Pulmonary artery endothelial cell (primary cell): ENCODE results near the gene POLQ. TPM values are rescaled to one million over a fixed set of nuclear protein-coding genes. Genes with fewer than 3 reads are reported as not detected.
"Not testable (repeated sequence)": the region's sequence is repeated elsewhere in the genome, so short reads cannot be mapped to it uniquely, and the experiment has no call there.

Experiments
- DNase-seq: peaks from one replicate; pipeline ENCODE4 v3.0.0-alpha.2; 2011; ENCODE audit warnings: low read depth, low spot score
- total RNA-seq: library from RNA; depleted of rRNA; stranded (reverse); fragments of >200 nt; gene quantifications from 2 replicates; pipeline ENCODE4 v1.2.3, GENCODE V29; 2014

The POLQ gene
- total RNA-seq, 1 donor from 2014 or later: 5.9 TPM

- DNase-seq: no peak
Measured at GRCh38 chr3:121430664-121431215, 115.0 kb downstream of the POLQ start.

DNA sequence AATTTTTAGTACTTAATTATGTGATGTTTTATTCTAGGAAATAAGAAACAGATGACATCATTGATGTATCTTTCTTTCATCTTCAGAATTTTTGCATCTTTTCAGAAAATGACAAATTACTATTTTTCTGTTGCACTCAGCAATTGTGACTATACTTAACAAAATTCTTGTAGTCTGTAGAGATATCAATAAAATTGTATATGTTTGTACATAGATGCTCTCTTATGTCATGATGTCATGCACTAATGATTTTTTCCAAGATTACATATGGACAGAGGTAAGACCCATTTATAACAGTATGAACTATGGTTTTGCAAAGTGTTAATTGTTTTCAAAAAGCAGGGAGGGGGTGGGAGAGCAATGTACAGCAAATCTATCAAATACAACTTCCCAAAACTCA lies 121.2 kb downstream of the POLQ start:
- DNase-seq: no peak

DNA sequence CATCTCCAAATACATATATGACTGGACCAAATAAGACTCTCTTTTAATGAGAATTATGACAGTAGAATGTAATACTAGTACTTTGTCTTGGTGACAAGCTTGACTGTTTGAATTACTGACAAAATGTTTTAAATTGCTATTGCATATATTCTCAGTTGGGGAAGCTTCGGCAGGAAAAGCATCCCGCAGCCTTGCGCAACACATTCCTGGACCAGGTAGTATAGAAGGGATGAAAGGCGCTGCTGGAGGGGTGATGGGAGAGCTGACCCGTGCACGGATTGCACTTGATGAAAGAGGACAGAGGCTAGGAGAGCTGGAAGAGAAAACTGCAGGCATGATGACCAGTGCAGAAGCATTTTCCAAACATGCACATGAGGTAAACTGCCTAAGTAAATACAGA lies 127.6 kb downstream of the POLQ start:
- DNase-seq: no peak

DNA sequence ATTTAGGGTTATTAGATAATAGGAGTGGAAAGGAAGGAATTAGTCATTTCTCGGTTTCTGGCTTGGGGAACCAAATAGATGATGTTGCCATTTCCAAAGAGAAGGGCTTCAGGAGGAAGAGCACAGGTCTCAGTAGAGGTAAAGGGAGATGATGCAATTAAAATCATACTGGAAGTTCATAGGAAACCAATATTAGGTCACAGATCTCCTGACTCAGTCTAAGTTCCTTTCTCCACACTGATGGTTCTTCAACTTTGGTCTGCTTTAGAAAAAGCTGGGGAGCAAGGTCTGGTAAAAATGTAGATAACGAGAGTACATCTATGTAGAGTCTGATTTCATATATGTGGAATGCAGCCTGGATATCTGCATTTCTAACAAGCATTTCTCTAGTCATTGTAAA lies 130.9 kb downstream of the POLQ start:
- DNase-seq: no peak

DNA sequence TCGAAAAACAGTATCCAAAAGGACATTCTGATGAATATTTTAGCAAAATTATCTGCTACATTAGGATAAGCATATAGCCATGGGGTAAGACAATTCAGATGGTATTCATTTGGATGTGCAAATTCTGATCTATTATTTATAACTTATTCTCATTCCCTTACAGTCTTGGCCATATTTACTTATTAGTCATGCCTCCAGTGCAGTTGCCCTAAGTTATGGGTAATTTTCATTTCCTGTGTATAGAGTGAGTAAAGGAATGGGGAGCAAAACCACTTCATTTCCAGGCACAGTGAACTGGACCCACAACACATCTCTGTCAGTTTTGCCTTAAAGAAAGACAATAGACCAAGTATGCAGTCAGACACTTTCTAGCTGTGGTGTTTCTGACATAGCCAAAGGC lies 134.3 kb downstream of the POLQ start:
- DNase-seq: no peak

DNA sequence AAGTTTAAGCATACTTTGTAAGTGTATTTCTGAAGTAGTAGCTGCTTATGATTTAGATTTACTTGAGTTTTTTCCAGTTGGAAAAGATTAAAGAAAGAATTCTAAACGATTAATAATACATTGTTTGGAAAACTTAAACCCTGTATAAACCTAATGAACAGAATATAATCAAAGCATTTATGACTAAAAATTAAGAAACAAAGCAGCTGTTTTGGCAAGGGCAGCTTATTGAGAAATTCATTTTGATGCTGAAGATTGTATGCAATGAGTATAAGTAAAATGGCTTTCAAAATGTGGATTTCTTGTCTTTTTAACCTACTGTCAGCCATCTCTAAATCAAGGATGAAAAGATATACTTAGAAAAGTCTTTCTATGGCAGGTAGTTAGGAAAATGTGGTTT lies 140.2 kb downstream of the POLQ start:
- DNase-seq: no peak

DNA sequence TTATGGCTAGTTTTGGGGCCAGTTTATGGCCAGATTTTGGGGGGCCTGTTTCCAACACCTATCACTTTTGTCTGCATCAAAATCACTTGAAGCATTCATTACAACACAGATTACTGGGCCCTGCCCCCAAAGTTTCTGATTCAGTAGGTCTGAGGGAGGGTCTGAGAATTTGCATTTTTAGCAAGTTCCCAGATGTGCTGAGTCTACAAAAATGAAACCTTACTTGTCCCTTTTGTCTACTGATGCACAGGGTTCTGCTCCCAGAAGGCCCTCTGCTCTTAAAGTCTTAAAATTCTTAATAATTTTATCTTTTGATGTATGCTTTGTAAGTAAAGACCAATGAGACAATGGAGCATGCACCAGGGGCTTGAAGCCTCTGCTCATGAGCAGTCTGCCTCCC lies 146.0 kb downstream of the POLQ start:
- no peak for DNase-seq

DNA sequence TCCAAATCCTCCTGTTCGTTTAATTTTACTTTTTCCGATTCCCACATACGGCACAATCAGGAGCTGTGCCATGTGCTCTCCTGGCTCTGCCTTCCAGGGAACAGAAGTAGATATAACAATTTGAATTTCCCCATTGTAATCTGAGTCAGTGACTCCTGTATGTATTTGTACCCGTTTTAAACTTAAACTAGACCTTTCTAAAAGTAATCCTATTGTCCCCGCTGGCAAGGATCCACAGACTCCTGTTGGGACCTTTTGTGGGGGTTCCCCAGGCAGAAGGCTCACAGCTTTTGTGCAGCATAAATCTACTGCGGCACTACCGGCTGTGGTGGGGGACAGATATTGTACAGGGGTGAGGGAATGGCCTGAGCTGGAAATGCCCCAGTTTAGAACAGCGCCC lies 147.7 kb downstream of the POLQ start:
- DNase-seq: not testable (repeated sequence)

DNA sequence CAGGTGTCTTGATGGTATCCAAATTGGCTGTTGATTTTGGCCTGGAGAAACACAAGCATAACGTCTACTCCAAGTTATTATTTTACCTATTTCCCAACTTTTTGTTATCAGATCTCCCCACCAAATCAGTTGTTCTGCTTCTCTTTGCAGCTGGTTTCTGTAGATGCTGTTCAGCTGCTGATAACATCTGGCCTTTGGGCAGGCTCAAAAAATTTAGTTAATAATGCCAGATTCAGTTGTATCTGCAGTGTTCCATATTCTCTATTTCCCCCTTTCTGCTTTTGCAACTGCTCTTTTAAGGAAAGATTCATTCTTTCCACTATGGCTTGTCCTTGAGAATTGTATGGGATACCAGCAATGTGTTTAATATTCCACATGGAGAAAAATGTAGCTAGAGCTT lies 149.8 kb downstream of the POLQ start:
- not testable (repeated sequence) for DNase-seq

DNA sequence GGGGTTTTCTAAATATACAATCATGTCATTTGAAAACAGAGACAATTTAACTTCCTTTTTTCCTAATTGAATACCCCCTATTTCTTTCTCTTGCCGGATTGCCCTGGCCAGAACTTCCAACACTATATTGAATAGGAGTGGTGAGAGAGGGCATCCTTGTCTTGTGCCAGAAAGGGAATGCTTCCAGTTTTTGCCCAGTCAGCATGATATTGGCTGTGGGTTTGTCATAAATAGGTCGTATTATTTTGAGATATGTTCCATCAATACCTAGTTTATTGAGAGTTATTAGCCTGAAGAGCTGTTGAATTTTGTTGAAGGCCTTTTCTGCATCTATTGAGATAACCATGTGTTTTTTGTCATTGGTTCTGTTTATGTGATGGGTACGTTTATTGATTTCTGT lies 157.5 kb downstream of the POLQ start:
- DNase-seq: not testable (repeated sequence)

Other genes starting within 250 kb of the POLQ start
- not detected in 2 replicates for gene ARGFX, start 22.0 kb upstream of the POLQ start, total RNA-seq
- gene FBXO40, start 47.4 kb upstream of the POLQ start, total RNA-seq: under 0.01 TPM in 1 of 2 replicates, not detected in the other
- 48.7 and 66.3 TPM in 2 replicates for gene HCLS1, start 114.9 kb upstream of the POLQ start, total RNA-seq
- gene GOLGB1, start 203.8 kb upstream of the POLQ start, total RNA-seq: 39.3 and 41.0 TPM in 2 replicates